Measurements from ENCODE around the gene CTNND2.
"Not testable (repeated sequence)": the region's sequence is repeated elsewhere in the genome, so short reads cannot be mapped to it uniquely, and the experiment has no call there.

Gene CTNND2

DNA sequence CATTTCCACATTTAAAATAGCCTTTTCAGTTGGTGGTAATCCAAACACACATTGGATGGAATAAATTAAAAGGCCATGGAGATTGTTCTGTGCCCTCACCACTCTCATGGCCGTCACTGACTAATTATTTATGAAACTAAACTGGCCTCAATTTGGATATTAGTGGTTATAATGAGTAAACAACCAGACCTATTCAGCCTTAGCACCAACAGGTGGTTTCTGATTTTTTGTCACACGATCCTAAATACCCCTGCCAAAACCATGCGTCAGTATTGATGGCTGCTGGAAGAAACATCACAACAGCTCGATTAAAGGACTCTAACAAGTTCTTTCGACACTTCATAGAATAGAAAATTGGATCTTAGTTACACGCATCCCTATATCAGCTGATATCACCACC lies 867.2 kb downstream of the CTNND2 start:
- no peak for DNase-seq (ENCODE audit: low spot score)

DNA sequence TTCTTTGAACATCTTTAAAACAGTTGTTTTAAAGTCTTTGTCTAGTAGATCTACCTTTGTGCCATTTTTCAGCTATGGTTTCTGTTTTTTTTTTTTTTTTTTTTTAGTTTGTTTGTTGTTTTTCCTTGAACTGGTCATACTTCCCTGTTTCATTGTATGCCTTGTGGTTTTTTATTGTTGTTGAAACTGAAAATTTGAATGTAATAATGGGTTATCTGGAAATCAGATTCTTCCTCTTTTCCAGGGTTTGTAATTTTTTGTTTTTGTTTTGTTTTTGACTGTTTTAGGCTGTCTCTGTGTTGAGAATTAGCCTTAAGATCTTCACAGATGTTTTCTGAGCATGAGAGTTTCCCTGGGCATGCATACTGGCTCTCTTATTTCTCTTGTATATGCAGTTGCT lies 873.6 kb downstream of the CTNND2 start:
- DNase-seq (ENCODE audit: low spot score): no peak

DNA sequence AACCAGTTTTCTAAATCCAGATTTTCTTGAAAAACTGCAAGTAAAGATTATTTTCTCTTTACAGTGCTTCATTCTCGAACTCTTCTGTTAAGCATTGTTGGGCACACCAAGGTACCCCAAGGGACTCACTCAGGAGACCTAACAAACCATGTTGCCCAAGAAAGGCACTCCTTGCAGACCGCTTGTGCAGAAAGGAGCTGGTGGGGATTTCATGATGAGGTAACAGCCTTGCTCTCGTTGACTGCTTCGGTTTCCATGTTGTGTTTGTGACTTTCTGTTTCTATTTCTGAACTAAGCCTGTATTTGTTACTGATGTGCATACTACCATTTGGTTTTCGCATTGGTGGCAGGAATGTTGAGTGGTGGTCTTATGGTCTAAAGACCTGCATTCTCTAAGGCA lies 876.6 kb downstream of the CTNND2 start:
- DNase-seq (ENCODE audit: low spot score): no peak

DNA sequence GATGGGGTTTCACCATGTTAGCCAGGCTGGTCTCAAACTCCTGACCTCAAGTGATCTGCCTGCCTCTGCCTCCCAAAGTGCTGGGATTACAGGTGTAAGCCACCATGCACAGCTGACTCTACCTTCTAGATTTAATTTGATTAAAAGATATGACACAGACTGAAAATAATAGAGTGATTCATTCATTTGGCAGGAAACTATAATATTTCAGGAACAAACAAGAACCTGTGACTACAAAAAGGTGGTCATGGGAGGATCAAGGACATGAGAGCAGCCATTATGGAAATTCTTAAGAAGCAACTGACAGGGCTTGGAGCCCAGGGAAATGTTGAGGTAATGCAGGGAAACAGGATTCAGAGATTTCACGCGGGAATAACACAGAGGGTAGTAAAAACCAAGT lies 877.7 kb downstream of the CTNND2 start:
- DNase-seq (ENCODE audit: low spot score): no peak

DNA sequence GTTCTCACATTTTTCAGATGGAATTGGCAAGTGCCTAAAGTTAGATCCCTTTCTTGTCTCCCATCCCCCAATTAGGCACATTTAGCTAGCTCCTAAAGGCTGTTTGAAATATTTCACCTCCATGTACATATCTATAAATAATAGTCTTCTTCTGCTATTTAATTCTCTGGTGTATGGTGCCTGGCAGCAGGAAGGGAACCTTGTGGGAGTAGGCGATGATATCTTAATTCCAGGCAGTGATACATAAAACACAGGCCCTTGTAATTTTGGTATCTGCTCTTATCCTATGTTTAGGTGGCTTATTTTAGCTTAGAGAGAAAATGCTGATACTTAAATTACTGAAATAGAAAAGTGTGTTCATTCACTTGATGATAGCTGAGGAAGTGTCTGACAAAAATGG lies 880.3 kb downstream of the CTNND2 start:
- no peak for DNase-seq (ENCODE audit: low spot score)

DNA sequence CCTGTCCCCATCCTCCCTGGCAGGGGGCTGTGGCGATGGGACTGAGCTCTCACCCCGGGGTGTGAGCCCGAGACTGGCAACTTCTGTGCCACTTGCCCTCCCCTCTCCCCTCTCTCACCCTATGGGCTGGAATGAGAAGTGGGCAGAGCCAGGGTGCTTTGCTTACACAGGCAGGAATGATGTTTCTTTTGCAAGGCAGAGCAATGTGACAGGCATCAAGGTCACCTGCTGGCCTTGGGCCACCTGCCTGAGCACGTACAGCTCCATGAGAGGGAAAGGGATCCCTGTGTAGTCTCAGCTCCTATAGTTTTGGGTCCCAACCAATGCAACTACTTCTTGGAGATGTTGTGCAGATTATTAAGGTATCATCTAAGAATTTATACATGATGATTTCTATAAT lies 890.5 kb downstream of the CTNND2 start:
- no peak for DNase-seq (ENCODE audit: low spot score)

DNA sequence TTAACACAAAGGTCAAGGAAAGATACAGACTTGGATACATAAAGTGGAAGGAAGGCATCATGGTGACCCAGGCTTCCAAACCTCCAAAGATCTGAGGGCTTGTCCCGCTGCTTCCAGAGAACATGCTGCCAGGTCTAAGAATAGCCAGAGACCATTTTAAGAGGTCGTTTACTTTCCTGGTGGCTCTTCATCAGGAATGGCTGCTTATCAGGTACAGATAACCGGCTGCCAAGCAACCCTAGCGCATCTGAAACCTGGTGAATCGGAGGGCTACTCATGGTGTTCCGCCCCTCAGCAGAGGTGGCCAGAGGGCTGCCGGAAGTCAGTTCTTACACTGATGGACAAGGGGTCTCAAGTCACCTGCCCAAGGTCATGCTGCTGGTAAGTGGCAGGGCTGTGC lies 892.0 kb downstream of the CTNND2 start:
- no peak for DNase-seq (ENCODE audit: low spot score)

DNA sequence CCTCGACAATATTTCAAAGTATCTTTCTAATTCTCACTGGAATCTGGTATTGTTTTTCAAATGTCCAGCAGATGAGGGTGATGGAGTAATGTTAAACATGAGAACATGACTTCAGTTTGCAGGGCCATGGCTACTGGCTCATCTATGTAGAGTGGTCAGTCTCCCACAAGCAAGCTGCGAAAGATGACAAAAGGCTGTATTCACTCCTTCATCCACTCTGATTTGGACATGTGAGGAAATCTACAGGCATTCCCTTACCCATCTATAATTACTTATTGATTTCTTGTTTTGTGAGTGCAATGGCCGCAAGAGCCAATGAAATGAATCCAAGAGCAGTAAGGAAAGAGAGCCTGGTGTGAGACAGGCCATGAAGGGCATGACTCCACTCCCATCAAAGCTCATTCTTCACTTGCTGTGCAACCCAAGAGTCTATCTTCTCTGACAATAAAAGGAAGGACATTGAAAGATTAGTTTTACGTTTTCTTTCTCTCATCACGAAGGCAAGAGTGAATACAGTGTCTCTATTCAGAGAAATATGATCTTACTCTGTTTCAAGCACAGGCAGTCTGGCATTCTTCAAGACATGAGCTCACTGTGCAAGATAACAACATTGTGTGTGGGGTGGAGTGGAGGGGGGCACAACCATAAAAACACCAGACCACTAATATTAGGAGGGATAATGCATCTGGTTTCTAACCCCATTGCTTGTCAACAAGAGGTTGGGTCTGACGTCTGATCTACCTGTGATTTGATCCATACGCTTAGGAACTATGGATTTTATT lies 893.6 kb downstream of the CTNND2 start:
- no peak for DNase-seq (ENCODE audit: low spot score)

DNA sequence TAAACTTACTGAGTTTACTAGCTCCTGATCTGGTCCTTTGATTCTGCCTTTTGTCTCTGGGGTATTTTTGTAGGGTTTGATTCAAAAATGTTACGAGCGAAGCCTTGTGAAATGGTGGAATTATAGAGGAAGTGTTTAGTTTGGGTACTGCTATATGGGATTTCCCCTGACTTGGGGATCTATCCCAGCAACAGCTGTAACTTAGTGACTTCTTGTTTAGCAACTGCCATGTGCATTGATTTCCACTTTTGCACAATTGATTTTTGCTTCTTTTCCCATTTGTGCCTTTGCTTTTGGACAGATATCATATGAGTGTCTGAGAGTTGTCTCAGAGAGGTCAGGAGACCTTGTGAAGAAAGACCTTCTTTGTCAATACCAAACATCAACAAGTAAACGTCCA lies 894.7 kb downstream of the CTNND2 start:
- DNase-seq (ENCODE audit: low spot score): no peak

DNA sequence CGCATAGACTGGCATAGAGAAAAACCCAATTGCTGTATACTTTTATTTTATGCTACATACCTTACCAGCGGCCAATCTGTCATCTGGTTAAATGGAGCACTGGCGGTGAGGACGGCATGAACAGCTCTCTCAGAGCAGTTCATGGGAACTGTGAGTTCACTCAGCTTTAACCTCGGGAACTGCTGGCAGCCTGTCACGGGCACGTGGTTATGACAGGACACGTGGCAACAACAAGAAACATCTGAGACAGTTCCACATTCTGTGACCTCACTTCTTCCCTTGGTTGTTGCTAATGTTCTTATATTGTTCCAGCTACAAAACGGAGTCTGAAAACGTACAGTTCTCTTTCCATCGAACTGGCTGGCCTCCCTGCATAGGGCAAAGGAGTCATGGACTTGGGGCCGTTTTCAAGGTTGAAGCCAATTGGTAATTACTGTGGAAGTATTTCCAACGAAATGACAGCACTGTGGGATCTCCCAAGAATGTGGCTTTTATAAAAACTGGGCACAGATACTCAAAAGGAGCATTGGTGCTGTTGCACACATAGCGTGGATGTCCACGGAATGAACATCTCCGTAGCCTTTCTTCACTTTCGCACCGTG lies 896.9 kb downstream of the CTNND2 start:
- DNase-seq (ENCODE audit: low spot score): no peak

DNA sequence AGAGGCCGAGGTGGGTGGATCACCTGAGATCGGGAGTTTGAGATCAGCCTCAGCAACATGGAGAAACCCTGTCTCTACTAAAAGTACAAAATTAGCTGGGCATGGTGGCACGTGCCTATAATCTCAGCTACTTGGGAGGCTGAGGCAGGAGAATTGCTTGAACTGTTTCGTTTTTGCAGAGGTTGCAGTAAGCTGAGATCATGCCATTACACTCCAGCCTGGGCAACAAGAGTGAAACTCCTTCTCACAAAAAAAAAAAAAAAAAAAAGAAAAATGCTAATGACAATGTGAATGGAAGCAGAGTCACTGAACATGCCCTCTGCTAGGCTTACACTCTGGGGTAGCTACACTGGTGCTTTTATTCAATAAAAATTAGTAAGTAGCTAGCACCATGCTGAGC lies 899.7 kb downstream of the CTNND2 start:
- DNase-seq (ENCODE audit: low spot score): not testable (repeated sequence)

DNA sequence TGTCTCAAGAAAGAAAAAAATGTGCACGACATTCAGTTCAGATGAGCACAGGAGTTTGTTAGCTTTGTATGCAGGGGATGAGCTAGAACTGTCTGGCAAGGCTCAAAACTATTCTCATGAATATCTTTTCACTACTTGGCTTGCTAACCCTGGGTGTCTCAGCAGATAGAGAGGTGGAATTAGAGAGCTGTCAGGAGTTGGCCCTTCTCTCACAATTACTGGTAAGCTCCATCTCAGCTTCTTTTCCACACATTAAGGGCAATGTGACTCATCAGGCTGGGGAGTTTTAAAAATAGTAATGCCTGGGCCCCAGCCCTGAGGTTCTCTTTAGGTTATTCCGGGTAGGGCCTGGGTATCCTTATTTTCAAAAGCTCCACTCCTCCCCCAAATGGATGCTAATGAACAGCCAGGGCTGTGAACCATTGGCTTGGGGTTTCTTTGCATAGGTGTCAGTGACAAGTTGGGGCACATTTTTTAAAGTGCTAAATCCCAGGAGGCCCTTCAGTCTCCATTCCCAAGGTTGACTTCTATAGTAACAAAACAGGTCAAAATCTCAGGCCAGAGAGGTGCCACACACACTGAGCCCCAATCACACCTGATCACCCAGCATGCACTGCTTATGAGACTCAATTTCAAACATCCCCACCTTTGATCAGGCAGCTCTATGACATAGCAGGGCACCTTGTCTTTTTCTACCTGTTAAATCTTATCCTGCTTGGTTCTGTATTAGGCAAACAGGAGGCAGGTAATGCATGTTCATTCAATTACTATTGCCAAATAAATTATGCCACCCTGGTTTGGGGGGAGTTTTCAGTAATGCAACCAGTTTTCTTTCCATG lies 903.5 kb downstream of the CTNND2 start:
- no peak for DNase-seq (ENCODE audit: low spot score)

DNA sequence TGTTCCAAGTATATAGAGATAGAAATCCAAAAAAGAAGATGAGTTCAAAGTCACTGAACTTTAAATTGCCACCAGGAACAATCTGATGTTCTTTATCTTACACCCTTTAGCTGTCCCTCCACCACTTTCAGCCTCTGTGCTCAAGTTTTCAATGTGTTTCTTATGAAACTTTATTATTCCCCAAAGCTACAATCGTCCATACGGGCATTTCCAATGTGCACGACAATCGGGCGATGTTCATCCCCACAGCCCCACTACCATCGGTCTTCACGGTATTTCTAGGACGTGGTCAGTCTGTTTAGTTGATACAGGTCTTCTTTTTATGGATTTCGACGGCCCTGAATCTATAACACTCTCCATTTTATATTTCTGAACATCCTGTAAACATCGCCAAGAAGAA lies 904.5 kb downstream of the CTNND2 start:
- no peak for DNase-seq (ENCODE audit: low spot score)

DNA sequence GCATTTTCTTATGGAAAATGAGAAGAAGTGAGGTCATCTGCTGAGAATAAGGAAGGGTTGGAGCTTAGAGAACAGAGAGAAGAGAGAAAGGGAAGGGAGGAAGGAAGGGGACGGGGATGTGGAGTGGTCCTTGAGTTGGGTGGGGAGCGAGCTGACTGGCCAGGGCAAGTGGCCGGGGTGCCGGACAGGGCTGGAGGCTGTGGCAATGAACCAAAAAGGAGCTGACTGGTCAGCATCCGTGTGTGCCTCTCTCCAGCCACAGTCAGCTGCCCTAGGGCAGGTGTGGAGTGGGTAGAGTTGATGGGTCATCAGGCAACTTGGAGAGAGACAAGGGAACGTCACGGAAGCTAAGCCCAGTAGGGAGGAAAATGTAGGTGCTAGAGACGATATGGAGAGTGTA lies 908.4 kb downstream of the CTNND2 start:
- no peak for DNase-seq (ENCODE audit: low spot score)

DNA sequence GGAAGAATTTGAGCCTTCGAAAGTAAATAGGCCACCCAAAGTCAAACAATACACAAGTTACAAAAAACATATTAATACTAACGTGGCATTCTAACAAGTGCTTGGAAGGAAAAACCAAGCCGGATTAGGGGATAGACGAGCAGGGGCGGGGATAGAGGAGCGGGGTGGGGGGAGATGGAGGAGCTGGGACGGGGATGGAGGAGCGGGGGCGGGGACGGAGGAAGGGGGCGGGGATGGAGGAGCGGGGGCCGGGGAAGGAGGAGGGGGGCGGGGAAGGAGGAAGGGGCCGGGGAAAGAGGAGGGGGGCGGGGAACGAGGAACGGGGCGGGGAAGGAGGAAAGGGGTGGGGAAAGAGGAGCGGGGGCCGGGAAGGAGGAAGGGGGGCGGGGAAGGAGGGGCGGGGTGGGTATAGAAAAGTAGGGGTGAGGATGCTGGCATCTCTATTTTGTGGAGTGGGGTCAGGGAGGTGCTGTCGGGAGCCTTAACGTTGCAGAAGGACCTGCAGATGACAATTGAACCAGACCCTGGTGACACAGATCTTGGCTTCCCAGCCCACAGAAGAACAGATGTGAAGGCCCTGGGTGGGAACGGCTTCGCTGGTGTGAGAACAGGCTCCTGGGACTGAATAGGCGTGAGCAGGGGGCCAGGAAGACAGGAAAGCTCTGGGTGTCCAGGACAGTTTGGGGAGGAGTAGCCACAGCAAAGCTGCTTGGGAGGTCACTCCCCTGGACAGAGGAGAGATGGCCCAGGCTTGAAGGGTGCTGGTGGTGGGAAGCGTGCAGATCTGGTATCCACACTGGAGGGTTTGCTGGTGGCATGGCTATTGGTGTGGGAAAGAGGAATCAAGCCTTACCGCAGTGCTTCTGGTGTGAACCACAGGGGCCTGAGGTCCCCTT lies 909.9 kb downstream of the CTNND2 start:
- no peak for DNase-seq (ENCODE audit: low spot score)

DNA sequence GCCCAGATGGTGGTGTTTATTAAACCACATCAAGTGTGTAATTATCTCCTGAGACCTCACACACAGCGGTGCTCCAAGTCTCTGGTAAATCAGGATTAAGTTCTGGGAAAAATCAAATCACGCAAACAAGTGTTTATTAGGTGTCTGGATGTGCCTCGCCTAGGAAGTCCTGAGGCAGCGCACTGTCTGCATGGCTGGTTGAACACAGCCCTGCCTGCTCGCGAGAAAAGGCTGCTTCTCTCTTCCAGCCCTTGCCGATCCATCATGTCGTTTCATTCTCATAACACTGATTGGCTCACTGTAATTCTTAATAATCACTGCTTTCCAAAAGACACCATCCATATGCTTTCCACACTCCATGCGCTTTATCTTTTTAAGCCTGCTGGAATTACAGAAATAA lies 913.6 kb downstream of the CTNND2 start:
- no peak for DNase-seq (ENCODE audit: low spot score)

DNA sequence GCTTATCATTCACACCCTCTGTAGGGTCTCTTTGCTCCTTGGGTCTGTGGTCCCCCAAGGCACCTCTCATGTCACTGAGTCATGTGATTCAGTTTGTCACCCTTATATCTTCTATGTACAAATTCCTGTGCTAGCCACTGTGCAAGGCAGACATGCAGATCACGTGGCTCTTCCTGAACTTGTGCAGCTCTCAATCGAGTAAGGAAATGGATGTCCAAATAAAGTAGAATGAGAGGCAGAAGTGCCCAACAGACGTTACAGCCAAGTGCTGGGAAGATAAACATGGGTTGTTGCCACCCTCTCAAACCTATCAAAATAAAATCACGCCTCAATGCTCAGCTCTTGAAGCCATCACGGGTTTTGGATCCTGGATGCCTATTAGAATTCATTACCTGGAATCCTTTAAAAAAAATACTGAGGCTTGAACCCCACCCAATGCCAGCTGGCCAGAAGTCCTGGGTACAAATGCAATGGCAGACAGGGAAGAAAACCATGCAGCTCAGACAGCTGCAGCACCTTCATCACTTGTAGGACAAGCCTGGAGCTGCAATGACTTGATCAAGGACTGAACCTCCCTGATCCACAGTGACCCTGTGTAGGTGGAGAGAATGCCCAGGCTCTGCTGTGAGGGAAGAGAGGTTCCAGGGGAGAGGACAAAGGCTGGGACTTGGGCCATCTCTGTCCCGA lies 914.5 kb downstream of the CTNND2 start:
- DNase-seq (ENCODE audit: low spot score): peak; percentile 8

DNA sequence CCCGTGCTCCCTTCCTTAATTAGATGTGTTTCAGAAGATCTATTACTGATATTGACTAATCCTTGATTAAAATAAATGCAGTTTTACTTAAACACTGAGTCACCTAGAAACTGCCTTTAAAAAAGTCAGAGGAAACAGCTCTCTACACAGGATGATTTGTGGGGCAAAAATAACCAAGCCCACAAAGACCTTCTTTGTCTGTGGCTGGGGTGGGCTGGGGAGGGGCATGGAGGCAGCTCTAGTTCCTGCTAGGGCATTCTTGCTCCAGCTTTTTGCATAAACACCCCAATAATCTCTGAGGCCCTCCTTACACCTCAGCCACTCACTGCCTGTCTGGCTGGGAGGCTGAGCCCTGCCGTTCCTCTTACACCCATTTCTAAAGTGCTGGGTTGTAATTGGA lies 915.6 kb downstream of the CTNND2 start:
- DNase-seq (ENCODE audit: low spot score): peak; percentile 57

DNA sequence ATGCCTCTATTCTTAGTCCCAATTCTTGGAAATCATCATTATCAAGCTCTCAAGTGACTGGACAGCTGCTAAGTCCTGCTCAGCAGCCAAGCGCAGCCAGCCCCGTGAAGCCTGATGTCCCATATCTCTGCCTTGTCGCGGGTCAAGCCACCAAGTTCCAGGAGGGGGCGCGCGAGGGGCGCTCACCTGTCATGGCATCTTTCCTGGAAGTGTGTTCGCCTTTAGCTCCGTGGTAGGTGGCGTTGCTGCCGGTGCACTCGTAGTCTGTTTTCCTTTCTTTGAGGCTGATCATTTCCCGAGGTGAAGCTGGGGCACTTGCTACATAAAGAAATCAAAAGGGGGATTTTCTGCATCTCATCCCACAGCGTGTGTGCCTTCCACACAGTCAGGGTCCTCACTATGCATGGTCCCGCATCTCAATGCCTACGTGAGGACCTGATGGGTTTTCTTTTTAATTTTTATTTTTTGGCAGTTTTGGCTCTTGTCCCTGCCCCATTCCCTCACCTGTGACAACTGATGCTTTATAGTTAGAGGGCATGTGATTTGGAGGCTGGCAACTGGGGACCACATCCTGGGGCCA lies 916.2 kb downstream of the CTNND2 start:
- peak; percentile 20 for DNase-seq (ENCODE audit: low spot score)

DNA sequence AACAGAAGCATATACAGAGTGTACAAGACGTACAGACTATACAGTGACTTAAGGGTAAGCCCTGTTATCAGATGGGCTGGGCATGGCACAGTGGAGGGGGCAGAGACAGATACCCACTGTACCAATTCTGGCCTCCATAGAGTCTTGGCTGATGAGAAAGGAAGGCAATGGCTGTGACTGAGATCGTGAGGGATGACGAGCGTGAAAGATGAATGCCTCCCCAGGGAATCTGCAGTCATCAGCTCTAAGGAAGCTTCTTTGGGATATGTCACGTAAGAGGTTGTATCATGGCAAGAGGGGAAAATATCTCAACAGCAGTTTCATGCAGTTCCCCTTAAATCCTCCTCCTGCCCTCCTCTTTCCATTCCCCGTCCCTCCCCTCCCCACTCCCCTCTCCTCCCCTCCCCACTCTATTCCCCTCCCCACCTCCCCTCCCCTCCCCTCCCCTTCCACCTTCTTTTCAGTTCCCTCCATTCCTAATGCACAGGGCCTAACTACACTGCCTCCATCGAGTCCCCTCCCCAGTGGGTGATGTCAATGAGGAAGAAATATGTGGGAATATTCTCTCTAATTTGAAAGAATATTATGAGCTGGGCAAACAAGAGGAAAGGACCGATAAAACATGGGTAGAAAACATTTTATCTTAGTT lies 916.8 kb downstream of the CTNND2 start:
- DNase-seq (ENCODE audit: low spot score): no peak

DNA sequence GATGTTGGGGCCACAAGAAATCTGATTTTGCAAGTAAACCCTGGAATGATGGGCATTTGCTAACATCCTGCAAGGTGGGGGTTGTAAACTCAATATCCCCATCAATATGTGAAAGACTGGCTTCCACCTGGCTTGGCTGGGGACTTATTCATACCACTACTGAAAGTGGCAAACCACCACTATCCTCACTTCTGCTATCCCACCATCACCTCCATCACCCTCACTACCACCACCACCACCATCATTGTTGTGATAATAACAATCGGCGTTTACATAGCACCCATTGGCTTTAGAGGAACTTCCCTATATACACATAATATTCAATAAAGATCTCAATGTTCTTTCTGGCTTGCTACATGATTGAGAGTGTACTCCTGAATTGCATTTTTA lies 918.5 kb downstream of the CTNND2 start:
- DNase-seq (ENCODE audit: low spot score): no peak

Measured in globus pallidus (tissue), 1 donor.